Activated CD8-positive, alpha-beta memory T cell treated with anti-CD3 and anti-CD28 coated beads for 48 hours (primary cell): ENCODE measurements around the gene COPS6.

Source experiments
- DNase-seq, 3 experiments: peaks; one replicate each; pipeline ENCODE4 v3.0.0-alpha.2; 2020; ENCODE audit warnings: low read depth in 2 of 3, low spot score in 2 of 3

COPS6 gene

DNA sequence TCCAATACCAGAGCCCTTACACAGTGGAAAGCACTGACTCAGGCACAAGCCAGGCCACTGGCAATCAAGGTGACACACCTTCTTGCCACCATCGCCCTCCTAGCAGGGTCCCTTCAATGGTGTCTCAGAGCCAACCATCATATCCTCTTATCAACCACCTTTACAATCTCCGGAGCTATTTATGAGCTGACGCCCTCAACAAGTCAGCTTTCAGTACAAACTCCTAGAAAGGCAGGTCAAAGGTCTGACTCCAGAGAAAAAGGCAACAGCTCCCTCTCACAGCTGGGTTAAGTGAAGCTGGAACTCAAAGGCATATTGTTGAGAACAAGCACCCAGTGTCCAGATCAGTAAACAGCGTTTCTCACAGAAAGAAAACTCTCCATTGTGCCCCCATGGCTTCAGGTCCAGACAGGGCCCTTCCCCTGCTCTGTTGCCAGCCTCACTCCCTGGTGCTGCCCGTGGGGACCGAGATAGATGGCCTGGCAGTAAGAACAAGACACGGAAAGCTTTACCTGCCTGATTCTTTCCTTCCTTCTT, 9.7 kb upstream of the COPS6 start:
- DNase-seq, result no peak

DNA sequence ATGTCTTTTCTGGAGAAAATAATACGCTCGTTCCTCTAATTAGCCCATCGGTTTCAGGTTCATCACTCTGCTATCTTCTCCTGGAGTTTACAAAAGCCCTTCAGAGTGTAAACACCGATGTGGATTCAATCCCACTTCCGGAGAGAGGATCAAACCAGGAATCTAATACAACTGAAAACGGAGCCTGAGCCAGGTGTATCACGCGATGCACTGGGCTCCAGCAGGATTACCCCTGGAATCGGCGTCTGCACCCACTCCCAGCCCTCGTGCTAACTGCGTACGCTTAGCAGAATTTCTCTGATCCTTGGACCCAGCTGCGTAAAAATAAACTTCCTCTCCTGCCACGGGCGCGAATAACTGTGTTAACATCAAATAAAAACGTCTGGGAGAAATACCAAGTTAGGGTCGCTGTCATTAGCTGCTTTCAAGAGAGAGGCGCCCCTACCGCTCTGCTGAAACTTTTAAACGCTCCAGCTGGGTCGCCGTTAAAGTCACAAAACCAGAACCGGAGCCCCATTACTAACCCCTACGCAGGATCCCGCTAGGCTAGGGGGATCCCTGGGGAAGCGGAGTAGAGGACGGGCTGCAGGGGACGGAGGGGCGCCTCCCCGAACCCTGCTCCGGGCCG, 7.7 kb upstream of the COPS6 start:
- no peak for DNase-seq

DNA sequence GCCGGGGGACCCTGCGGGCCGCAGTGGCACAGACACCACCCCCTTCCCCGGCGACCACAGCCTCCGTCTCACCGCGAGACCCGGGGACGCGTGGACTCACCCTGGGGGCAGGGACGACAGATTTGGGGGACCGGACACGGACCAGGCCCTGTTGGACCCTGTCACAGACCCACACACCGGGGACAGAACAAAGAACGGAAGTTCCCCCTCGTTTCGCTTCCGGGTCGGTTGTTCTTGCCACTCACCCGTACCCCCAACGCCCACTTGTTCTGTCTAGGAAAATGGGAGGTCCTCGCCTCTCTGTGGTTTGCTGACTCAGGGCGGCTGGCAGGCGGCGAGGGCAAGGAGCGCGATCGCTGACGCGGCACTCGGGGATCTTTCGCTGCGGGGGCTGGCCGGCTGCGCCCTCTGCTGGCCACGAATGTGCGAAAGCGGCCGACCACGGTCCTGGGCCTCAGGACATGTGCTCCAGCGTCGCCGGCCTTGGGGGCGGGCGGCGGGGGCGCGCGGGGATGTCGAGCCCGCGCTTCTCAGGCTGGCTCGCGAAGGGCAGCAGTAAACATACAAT, 7.2 kb upstream of the COPS6 start, which contains the start of gene ZNF3:
TSS of gene ZNF3 (minus strand) at position 189 of the 568 bp plus-strand sequence. CDS start 4,366 bp downstream, outside the sequence.
- peak; percentile 92 to 97 (median 97) for DNase-seq

DNA sequence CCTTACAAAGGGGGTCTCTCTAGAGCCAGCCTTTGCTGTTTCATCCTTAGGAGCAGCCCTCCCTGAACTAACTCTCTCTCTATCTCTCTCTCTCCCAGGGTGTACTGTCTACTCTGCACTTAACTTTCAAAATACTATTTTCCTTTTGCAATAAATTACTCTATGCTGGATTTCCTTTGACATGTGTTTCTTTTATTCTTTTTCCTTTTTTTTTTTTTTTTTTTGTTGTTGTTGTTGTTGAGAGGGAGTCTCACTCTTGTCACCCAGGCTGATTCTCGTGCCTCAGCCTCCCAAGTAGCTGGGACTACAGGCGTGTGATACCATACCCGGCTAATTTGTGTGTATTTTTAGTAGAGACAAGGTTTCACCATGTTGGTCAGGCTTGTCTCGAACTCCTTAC, 5.8 kb upstream of the COPS6 start:
- no peak for DNase-seq

DNA sequence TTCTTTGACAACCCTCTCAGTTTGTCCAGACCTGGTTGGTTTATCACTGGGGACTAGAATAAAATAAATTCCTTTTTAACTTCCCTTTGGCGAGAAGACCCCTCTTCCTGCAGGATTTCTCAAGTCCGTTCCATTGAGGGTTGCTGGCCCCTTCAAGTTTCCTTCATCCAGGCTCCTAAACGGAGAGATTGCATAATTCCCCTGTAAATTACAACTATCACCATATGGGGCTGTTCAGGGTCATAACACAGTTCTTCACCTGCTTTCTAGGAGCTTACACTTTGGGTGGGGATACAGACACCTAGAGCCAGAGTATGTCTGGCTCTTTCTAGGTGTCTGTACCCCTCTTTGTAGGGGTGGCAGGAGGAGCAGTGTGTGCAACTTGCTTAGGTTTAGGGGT, 3.3 kb upstream of the COPS6 start:
- no peak for DNase-seq

DNA sequence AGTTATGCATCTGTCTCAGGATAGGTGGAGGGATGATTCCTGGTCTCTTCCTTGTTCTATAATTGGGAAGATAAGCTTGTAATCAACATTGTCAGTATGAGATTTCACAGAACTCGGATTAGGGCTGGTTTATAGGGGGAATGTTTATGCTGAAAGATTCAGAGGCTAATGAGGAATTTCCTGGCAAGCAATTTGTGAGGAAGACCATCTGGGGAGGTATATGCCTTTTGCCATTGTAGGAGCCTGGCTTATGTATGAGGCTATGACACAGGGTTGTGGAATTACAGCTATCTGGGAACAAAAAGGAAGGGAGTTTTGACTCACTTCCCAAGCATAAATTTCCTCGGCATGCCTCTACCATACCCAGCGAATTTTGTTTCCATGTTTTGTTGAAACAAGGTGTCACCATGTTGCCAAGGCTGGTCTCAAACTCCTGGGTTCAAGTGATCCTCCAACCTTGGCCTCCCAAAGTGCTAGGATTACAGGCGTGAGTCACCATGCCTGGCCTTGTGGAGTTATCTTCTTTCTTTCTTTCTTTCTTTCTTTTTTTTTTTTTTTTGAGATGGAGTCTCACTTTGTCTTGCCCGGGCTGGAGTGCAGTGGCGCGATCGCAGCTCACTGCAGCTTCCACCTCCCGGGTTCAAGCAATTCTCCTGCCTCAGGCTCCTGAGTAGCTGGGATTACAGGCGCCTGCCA, 1.6 kb upstream of the COPS6 start:
- no peak for DNase-seq

DNA sequence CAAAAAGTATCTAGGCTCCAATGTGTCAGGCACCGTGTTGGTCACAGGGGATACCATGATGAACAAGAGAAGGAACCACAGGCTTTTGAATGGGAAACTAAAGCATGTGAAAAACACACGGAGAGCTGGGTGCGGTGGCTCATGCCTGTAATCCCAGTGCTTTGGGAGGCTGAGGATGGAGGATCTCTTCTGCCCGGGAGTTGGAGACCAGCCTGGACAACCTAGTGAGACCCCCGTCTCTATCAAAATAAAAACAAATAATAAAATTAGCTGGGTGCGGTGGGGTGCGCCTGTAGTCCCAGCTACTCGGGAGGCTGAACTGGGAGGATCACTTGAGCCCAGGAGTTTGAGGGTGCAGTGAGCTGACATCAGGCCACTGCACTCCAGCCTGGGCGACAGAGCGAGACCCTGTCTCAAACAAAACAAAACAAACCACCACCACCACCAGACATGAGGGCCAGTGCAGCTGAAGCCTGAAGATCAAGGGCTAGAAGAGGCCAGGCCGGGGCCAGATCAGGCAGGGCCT, 611 bp upstream of the COPS6 start:
- DNase-seq, result no peak

DNA sequence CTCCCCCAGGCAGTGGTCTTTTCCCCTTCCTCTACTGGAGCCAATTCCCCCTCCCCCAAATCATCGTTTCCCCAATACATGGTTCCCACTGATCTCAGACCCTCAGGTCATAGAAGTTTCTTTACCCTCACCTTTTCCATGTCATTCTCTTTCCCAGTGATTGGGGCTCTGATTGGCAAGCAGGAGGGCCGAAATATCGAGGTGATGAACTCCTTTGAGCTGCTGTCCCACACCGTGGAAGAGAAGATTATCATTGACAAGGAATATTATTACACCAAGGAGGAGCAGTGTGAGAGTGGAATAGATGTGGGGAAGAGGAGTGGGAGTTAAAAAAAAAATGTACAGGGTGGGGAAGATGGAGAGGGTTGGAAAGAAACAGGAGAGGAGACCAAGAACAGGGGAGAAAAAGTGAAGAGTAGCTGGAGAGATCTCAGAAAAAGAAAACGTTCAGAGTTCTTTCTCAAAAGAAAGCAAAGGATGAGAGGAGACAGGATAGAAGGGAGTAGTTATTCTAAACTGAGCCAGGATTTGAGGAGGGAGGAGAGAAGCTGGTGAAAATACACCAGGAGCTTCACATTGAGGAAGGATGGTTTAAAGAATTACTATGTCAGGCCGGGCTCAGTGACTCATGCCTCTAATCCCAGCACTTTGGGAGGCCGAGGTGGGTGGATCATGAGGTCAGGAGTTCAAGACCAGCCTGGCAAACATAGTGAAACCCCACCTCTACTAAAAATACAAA, 858 bp downstream of the COPS6 start:
- DNase-seq, result no peak

DNA sequence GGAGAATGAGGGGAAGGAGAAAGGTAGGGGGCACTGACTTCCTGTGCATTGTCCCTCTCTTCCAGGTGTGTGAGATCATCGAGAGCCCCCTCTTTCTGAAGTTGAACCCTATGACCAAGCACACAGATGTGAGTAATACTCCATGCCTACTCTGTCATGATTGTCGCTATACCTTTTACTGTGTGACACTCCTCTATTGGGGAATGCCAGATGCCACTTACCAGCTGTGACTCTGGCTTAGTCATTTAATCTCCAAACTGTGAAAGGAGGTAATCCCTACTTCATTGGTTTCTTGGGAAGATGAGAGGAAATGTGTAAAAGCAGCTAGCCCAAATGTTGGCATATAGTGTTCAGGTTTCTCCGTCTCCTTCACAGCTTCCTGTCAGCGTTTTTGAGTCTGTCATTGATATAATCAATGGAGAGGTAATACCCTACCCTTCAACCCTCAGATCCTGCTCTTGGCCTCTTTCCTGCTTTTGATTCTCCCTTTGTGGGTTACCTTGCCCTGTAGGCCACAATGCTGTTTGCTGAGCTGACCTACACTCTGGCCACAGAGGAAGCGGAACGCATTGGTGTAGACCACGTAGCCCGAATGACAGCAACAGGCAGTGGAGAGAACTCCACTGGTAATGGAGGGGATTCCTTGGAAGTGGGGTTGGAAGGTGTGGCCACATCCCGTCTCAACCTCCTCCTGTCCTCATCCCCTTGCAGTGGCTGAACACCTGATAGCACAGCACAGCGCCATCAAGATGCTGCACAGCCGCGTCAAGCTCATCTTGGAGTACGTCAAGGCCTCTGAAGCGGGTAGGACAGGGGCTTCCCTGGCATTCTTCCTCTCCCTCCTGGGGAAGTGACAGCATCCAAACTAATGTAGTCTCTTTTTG, 2.0 kb downstream of the COPS6 start:
- DNase-seq, result no peak

DNA sequence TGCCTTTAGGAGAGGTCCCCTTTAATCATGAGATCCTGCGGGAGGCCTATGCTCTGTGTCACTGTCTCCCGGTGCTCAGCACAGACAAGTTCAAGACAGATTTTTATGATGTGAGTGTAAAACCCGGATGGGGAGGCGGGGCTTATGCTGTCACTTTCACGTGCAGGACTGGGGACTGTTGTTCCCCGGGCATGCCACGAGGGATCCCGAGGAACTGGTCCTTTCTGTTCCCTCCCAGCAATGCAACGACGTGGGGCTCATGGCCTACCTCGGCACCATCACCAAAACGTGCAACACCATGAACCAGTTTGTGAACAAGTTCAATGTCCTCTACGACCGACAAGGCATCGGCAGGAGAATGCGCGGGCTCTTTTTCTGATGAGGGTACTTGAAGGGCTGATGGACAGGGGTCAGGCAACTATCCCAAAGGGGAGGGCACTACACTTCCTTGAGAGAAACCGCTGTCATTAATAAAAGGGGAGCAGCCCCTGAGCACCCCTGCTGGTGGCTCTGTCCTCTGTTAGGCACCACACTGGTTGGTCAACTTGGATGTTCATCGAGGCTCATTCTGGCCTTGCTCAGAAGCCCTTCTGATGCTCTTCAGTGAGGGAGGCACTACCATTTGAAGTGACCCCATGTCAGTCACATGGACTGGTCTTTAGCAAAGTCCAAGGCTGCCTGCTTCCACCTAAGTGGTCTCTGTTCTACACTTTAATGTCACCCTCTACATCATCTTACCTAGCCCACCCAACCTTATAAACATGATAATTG, 2.8 kb downstream of the COPS6 start:
- DNase-seq, result no peak

DNA sequence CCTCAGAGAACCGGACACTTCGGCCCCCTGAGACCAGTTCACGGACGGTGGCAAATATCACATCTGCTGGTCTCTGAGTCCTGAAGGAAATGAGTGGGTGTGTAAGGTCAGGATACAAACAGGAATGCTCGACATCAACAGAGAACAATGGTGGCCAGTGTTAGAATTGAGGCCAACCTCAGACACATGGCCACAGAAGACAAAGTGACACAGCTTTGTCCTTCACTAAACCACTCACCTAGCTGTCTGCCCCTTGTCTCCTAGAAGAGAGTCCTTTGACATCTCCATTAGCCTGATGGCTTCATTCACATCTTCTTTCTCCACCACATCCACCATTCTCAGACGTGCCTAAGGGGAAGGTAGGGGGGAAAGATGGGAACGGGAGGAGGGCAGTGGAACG, 4.3 kb downstream of the COPS6 start:
- no peak for DNase-seq

DNA sequence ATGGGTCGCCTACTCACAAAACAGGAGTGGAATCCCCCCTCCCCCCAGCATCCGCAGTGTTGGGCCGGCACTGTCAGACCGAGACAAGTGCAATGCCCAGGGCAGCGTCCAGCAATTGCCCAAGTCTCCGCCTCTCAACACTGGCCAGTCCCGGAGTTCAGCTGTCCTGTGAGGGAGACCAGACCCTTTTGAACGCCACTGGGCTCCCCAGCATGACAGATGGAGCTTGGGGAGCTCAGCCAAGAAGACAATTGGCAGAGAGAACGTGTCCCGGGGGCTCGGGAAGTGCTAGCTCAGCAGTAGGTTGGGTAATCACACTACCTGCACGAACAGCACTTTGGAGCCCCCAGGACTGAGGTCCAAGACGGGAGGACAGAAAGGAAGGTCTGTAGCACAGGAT, 4.7 kb downstream of the COPS6 start:
- DNase-seq, result no peak

DNA sequence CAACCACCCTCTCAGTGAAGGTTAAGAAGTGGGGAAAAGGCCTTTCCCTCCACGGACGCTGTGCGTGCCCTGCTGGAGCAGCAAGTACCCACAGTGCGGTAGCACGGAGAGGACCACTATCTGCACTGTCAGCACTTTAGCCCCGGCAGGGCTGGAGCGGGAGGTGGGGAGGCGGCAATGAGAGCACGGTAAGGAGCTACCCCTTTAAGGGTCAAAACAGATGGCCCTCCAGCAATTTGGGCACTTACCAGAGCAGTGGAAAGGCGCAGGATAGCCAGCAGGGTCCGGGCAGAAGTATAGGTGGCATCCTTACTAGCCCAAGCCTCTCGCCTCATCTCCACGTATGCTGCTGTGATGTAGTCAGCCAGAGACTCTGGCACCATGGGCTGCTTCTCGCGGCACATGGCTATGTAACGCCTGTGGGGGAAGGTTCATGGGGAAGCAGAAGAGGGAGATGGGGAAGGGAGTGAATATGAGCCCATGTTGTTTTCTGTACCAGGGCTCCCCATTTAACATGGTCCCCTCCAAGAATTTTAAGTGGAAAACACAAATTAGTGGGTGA, 5.2 kb downstream of the COPS6 start:
- DNase-seq, result no peak

DNA sequence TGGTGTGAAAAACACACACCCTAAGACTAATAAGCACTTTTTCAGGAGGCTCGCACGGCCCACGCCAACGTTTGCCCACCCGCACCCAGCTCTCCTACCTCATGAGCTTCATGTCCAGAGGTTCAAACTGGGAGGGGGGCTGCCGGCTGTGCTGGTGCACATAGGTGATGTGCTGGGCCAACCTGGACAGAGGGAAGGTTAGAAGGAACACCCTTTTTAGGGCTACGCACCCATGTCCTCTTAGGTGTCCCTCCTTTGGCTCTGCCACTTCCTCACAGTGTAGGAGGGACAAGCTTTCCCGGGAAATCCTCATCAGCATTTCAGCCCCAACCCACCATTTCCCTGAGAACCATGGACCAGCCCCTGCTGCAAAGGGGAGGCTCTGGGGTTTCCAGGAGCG, 6.5 kb downstream of the COPS6 start:
- no peak for DNase-seq

DNA sequence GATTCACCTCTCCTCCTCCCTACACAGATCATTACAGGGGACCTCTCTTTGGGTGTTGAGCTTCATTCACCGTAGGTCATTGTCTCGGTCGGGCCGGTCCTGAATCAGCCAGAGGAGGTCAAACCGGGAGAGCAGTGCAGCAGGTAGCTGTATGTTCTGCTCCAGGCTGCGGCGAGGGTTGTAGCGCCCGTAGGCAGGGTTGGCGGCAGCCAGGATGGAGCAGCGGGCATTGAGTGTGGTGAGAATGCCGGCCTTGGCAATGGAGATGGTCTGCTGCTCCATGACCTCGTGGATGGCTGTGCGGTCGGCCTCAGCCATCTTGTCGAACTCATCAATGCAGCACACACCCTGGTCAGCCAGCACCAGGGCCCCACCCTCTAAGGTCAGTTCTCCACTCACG, 6.9 kb downstream of the COPS6 start:
- DNase-seq, result no peak

DNA sequence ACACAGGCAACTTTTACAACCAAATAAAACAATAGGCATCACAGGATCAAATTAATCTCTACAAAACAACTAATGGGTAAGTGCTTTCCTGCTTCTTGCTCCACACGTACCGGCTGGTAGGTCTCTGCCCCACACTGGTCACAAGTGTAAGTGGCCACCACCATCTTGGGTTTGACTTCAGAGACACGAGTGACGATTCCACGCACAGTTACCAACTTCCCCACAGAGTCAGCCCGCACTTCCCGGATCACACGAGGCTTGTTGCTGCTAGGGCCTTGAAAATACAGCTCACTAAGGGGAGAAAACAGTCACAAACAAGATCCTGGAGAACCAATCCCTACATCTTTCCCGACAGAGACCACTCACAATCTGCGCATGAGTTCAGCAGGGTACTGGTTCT, 10.1 kb downstream of the COPS6 start:
- DNase-seq, result no peak

DNA sequence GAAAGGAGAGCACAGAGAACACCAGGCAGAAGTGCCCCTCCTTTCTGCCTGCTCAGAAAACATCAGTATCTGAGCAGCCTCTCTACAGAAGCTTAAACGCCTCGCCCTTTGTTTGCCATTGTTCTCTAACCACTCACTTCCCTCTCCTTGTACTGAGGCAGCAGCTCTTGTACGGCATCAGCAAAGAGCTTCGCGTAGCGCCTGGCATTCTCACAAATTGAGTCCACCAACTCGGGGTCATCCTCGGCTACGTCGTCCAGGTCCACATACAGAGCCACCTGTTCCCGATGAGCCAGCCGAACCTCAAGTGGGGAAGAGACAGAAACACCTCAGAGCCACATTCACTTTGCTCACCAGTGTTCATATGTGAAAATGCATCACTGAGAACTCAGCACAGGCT, 10.7 kb downstream of the COPS6 start:
- no peak for DNase-seq

DNA sequence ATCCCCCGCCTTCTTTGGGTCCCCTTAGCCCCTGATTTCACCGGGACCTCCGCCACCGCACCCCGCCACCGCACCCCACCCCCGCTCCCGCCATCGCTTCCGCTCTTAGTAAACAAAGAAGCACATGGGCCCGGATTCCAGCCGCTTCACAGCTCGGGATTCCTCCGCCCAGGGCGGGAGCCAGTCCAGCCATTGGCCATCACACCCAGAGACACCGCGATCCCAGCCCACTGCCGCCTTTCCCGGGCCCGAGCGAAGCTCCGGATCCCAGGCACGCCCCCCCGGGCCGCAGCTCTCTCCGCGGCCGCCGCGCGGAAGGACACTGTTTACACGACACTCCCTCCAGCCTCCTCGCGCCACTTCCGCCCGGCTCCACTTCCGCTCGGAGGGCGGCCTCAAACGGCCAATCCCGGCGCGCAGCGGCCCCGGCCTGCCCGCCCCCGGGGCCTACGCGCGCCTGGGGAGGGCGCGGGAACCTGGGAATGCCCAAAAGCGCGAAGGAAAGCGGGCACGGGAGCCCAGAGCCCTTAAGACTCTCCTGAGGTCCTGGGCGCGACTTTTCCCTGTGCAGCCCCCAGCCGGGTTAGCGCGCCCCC, 11.7 kb downstream of the COPS6 start:
- DNase-seq, result peak; percentile 70 to 82 (median 71)
